HL-60 (cell line): Measurements from ENCODE around the gene C14orf132.
A peak's percentile ranks its signal among the peaks of the same experiment; 100 is the strongest.

Source experiments
- CTCF ChIP-seq: IDR thresholded peaks from one replicate; pipeline ENCODE4 v1.5.1; 2011; ENCODE audit warnings: low read length, control low read depth, inconsistent platforms; ENCODE audit not compliant: insufficient read depth
- POLR2AphosphoS5 ChIP-seq: IDR thresholded peaks from 2 replicates; pipeline ENCODE4 v1.6.1; 2012; ENCODE audit warnings: low read depth
- REST ChIP-seq: IDR thresholded peaks from 2 replicates; pipeline ENCODE4 v1.6.1; 2012; ENCODE audit warnings: low read depth; ENCODE audit not compliant: insufficient replicate concordance
- SPI1 ChIP-seq: IDR thresholded peaks from 2 replicates; pipeline ENCODE4 v1.6.1; 2012; ENCODE audit warnings: low read depth, mild to moderate bottlenecking, borderline replicate concordance

- TF ChIP-seq CTCF: peak; percentile 41
- TF ChIP-seq REST: no peak
- TF ChIP-seq POLR2AphosphoS5: no peak
- TF ChIP-seq SPI1: no peak
Measured at GRCh38 chr14:95993768-95994592, 45.2 kb upstream of the C14orf132 start.
